GM12801 (cell line): Measurements from ENCODE around the gene ACOXL.

Experiments
- CTCF ChIP-seq: IDR thresholded peaks from one replicate; pipeline ENCODE4 v1.5.1; 2011; ENCODE audit warnings: control low read depth; ENCODE audit not compliant: insufficient read length; ENCODE audit errors: extremely low read depth

ACOXL gene

GRCh38 chr2:110998311-110998710, 265.9 kb downstream of the ACOXL start:
- no peak for TF ChIP-seq CTCF

GRCh38 chr2:110999626-111000025, 267.3 kb downstream of the ACOXL start:
- no peak for TF ChIP-seq CTCF

- no peak for TF ChIP-seq CTCF
These were observed 272.9 kb downstream of the ACOXL start for GRCh38 chr2:111005307-111005706.

- TF ChIP-seq CTCF = no peak
These were observed 273.4 kb downstream of the ACOXL start for GRCh38 chr2:111005821-111006220.

- TF ChIP-seq CTCF = no peak
These were observed 275.6 kb downstream of the ACOXL start for GRCh38 chr2:111007757-111008688.

GRCh38 chr2:111011218-111011617, 278.8 kb downstream of the ACOXL start:
- no peak for TF ChIP-seq CTCF

- TF ChIP-seq CTCF = no peak
These were observed 283.1 kb downstream of the ACOXL start for GRCh38 chr2:111015283-111015995.
